GM23338 (cell line): ENCODE data around the gene RPUSD1. TPM values are rescaled to one million over a fixed set of nuclear protein-coding genes. Genes with fewer than 3 reads are reported as not detected.

ENCODE experiments used
- ATAC-seq: fragments of 200-7000 bp; cut with Tn5 transposase; 3 replicates; pipeline ENCODE4 v1.9.1; 2020
- DNase-seq: peaks from one replicate; pipeline ENCODE4 v3.0.0-alpha.2; 2015; ENCODE audit warnings: low spot score
- H2AFZ ChIP-seq: fragments of 200-600 bp; sonication (generic); 2 replicates; pipeline ENCODE4 v1.8.0; 2016; ENCODE audit warnings: antibody characterized with exemption, mild to moderate bottlenecking, moderate library complexity
- H3F3A ChIP-seq: fragments of 200-600 bp; sonication (generic); replicated peaks from 2 replicates; pipeline ENCODE4 v1.8.0; 2017; ENCODE audit warnings: antibody characterized with exemption, mixed run types, low read depth
- H3K27ac ChIP-seq: fragments of 200-600 bp; sonication (generic); 2 replicates; pipeline ENCODE4 v1.6.1; 2016; ENCODE audit warnings: low read depth
- H3K27me3 ChIP-seq: fragments of 200-600 bp; sonication (generic); 2 replicates; pipeline ENCODE4 v1.8.0; 2016; ENCODE audit warnings: mild to moderate bottlenecking, mixed run types, moderate library complexity; ENCODE audit not compliant: insufficient read depth
- H3K36me3 ChIP-seq: fragments of 200-600 bp; sonication (generic); 2 replicates; pipeline ENCODE4 v1.8.0; 2016; ENCODE audit warnings: mild to moderate bottlenecking; ENCODE audit not compliant: insufficient read depth
- H3K4me1 ChIP-seq: fragments of 200-600 bp; sonication (generic); 2 replicates; pipeline ENCODE4 v1.8.0; 2016; ENCODE audit warnings: mild to moderate bottlenecking, moderate library complexity; ENCODE audit not compliant: insufficient read depth
- H3K4me2 ChIP-seq: fragments of 200-600 bp; sonication (generic); 2 replicates; pipeline ENCODE4 v1.7.1; 2017; ENCODE audit warnings: mixed run types
- H3K4me3 ChIP-seq: fragments of 200-600 bp; sonication (generic); 2 replicates; pipeline ENCODE4 v1.6.1; 2016; ENCODE audit warnings: mixed run types
- H3K79me2 ChIP-seq: fragments of 200-600 bp; sonication (generic); replicated peaks from 2 replicates; pipeline ENCODE4 v1.8.0; 2017; ENCODE audit warnings: mild to moderate bottlenecking; ENCODE audit not compliant: insufficient read depth
- H3K9me2 ChIP-seq: fragments of 200-600 bp; sonication (generic); 2 replicates; pipeline ENCODE4 v1.8.0; 2017; ENCODE audit not compliant: insufficient read depth
- H4K20me1 ChIP-seq: fragments of 200-600 bp; sonication (generic); replicated peaks from 2 replicates; pipeline ENCODE4 v1.8.0; 2017; ENCODE audit warnings: mild to moderate bottlenecking; ENCODE audit not compliant: insufficient read depth
- H3K27ac Mint-ChIP-seq: 2 replicates; pipeline ENCODE4 v1.8.0; 2020; ENCODE audit warnings: inconsistent platforms, mild to moderate bottlenecking, moderate library complexity, mixed read lengths
- H3K27me3 Mint-ChIP-seq: 3 replicates; pipeline ENCODE4 v1.8.0; 2022; ENCODE audit warnings: low read depth, mild to moderate bottlenecking, moderate library complexity, mixed read lengths, inconsistent platforms; ENCODE audit not compliant: insufficient read depth, poor library complexity
- H3K36me3 Mint-ChIP-seq: 3 replicates; pipeline ENCODE4 v1.8.0; 2021; ENCODE audit warnings: low read depth, mild to moderate bottlenecking, inconsistent platforms, moderate library complexity, mixed read lengths
- H3K4me1 Mint-ChIP-seq: 3 replicates; pipeline ENCODE4 v1.8.0; 2020; ENCODE audit warnings: mild to moderate bottlenecking, inconsistent platforms, mixed read lengths
- H3K4me3 Mint-ChIP-seq: 3 replicates; pipeline ENCODE4 v1.8.0; 2021; ENCODE audit warnings: moderate library complexity, mild to moderate bottlenecking, inconsistent platforms, mixed read lengths
- H3K9me3 Mint-ChIP-seq: 3 replicates; pipeline ENCODE4 v1.8.0; 2020; ENCODE audit warnings: moderate library complexity, mild to moderate bottlenecking, inconsistent platforms, mixed read lengths
- CREB1 ChIP-seq: fragments of 250-450 bp; sonication (Bioruptor Pico); IDR thresholded peaks from 2 replicates; pipeline ENCODE4 v1.5.0; 2020; ENCODE audit warnings: low read depth, mild to moderate bottlenecking, moderate library complexity
- EZH2 ChIP-seq: fragments of 200-600 bp; sonication (generic); IDR thresholded peaks from one replicate; pipeline ENCODE4 v1.8.0; 2017; ENCODE audit warnings: antibody characterized with exemption, mild to moderate bottlenecking, low read depth; ENCODE audit not compliant: unreplicated experiment
- EZH2phosphoT487 ChIP-seq: fragments of 200-600 bp; sonication (generic); IDR thresholded peaks from one replicate; pipeline ENCODE4 v1.8.1; 2018; ENCODE audit warnings: antibody characterized with exemption; ENCODE audit not compliant: unreplicated experiment
- JUNB ChIP-seq: IDR thresholded peaks from one replicate; pipeline ENCODE4 v1.6.1; 2016; ENCODE audit warnings: antibody characterized with exemption; ENCODE audit not compliant: unreplicated experiment
- NANOG ChIP-seq: IDR thresholded peaks from 2 replicates; pipeline ENCODE4 v1.6.1; 2016; ENCODE audit warnings: antibody characterized with exemption, borderline replicate concordance
- STAT1 ChIP-seq: IDR thresholded peaks from one replicate; pipeline ENCODE4 v1.6.1; 2016; ENCODE audit warnings: antibody characterized with exemption; ENCODE audit not compliant: unreplicated experiment
- ZNF114 ChIP-seq: fragments of 250-450 bp; sonication (Bioruptor Pico); IDR thresholded peaks from 2 replicates; pipeline ENCODE4 v1.5.0; 2020; ENCODE audit warnings: mild to moderate bottlenecking, moderate library complexity
- ZNF462 ChIP-seq: fragments of 250-450 bp; sonication (Bioruptor Pico); IDR thresholded peaks from 2 replicates; pipeline ENCODE4 v1.5.0; 2020; ENCODE audit warnings: mild to moderate bottlenecking, moderate library complexity
- polyA plus RNA-seq: library from polyadenylated mRNA; unstranded; fragments of >200 nt; fragmentation: Nextera tagmentation; extraction: Ambion mirVana; gene quantifications from 2 replicates; pipeline ENCODE4 v1.2.1, GENCODE V29; 2016
- total RNA-seq: library from RNA; depleted of rRNA; stranded (reverse); fragments of >200 nt; shearing (Covaris generic); gene quantifications from 2 replicates; pipeline ENCODE4 v1.2.3, GENCODE V29; 2014
- TF ChIP-seq, protein P1 (sequence below): IDR thresholded peaks from one replicate; pipeline ENCODE4 v1.6.1; 2018; ENCODE audit warnings: antibody characterized with exemption; ENCODE audit not compliant: unreplicated experiment

The RPUSD1 gene
- total and polyA plus RNA-seq, 2 experiments from 2014 or later = 19.1 to 79.5 TPM

DNA sequence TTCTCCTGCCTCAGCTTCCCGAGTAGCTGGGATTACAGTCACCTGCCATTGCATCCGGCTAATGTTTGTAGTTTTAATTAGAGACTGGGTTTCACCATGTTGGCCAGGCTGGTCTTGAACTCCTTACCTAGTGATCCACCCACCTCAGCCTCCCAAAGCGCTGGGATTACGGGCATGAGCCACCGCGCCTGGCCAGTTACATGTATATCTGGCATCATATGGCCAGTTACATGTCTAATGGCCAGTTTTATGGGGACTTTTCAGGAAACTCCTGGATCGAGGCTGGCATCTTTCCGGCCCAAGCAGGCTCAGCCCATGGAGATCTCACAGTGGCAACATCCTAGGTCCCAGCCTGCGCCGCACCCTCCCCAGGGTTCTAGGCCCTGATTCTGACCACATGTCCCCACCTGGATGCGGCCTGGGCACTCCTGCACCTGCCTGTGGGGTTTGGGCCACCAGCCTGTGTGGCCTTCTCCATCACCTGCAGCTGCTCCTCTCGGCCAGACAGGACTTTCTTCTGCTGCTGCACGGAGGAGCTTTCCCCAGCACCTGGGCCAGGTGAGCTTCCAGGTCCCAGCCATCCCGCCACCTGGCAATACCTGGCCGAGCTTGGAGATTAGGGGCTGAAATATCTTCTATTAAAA, 46.1 kb downstream of the RPUSD1 start:
- Histone ChIP-seq H3K4me1 (no peaks in the 10 kb centered on the region; the same call in 1 of the 2 replicates), H3K4me3 (no peak overlapping the region), H3K4me2 (0 out of 2 replicates have a peak overlapping the region, but pooled peaks have one; percentile 84), H3K9me2 (no peaks in the 10 kb centered on the region), H3K36me3 (no peaks in the 10 kb centered on the region), H3K79me2 (no peaks in the 10 kb centered on the region), H3K27ac (no peak overlapping the region), H4K20me1 (no peaks in the 10 kb centered on the region), H3K27me3 (no peaks in the 10 kb centered on the region), H3F3A (0 out of 2 replicates have a peak, but pooled peaks cover 6% of the 10 kb centered on the region), H2AFZ (no peak overlapping the region)
- DNase-seq = no peak
- peaks cover 13% of the 10 kb centered on the region for H3K4me1 Mint-ChIP-seq
- peaks cover 17% of the 10 kb centered on the region for H3K27me3 Mint-ChIP-seq
- ATAC-seq = no peak
- no peak for TF ChIP-seq CREB1 (CRISPR knock-in tag)
- TF ChIP-seq EZH2 = no peak
- no peak for TF ChIP-seq EZH2phosphoT487
- TF ChIP-seq STAT1 = no peak
- no peak for TF ChIP-seq ZNF462 (CRISPR knock-in tag)
- TF ChIP-seq, protein P1, sequence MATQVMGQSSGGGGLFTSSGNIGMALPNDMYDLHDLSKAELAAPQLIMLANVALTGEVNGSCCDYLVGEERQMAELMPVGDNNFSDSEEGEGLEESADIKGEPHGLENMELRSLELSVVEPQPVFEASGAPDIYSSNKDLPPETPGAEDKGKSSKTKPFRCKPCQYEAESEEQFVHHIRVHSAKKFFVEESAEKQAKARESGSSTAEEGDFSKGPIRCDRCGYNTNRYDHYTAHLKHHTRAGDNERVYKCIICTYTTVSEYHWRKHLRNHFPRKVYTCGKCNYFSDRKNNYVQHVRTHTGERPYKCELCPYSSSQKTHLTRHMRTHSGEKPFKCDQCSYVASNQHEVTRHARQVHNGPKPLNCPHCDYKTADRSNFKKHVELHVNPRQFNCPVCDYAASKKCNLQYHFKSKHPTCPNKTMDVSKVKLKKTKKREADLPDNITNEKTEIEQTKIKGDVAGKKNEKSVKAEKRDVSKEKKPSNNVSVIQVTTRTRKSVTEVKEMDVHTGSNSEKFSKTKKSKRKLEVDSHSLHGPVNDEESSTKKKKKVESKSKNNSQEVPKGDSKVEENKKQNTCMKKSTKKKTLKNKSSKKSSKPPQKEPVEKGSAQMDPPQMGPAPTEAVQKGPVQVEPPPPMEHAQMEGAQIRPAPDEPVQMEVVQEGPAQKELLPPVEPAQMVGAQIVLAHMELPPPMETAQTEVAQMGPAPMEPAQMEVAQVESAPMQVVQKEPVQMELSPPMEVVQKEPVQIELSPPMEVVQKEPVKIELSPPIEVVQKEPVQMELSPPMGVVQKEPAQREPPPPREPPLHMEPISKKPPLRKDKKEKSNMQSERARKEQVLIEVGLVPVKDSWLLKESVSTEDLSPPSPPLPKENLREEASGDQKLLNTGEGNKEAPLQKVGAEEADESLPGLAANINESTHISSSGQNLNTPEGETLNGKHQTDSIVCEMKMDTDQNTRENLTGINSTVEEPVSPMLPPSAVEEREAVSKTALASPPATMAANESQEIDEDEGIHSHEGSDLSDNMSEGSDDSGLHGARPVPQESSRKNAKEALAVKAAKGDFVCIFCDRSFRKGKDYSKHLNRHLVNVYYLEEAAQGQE = no peak
- TF ChIP-seq ZNF114 = no peak
- no peak for TF ChIP-seq NANOG
- TF ChIP-seq JUNB = no peak
- H3K36me3 Mint-ChIP-seq = peaks cover 12% of the 10 kb centered on the region
- no peak overlapping the region for H3K27ac Mint-ChIP-seq
- peak overlapping the region; percentile 82 for H3K4me3 Mint-ChIP-seq
- no peaks in the 10 kb centered on the region for H3K9me3 Mint-ChIP-seq
